ENCODE results near the gene DMC1.

DMC1 gene

DNA sequence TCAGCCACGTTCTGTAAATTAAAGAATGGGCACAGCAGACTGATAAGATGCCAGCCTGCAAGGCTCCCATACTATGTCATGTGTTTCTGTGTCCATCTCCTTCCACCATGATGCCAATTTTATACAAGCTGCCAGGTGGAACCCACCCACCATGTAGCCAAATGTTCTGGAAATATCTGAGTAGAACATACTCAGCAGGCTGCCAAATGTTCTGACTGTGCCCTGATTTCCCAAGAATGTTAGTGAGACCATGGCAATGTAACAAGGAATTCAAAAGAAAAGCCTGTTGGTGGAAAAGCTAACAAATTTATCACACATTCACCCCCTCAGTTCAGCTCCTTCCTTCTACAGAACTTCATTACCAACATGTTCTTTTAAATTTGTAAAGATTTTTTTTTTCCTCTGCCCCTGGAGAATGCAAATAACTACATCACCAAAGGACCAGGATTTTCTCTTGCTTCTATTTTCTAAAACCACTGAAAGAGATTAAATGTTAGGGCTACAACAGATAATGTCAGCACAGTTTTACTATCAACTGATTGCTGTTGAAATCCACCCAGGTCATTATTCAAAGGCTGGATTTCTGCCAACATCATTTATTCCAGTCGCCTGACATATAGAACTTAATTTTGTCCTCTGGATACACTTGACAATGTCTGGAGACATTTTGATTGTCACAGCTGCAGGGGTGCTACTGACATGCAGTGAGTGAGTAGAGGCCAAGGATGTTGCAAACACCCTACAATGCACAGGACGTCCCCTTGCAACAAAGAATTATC, 3.1 kb downstream of the DMC1 start:
- no peak for DNase-seq (ENCODE audit: extremely low read depth, low read depth)
- H3K4me3 ChIP-seq (replicated peaks; ENCODE audit: low read depth, low read length): no peak overlapping the region
- TF ChIP-seq, protein P1, sequence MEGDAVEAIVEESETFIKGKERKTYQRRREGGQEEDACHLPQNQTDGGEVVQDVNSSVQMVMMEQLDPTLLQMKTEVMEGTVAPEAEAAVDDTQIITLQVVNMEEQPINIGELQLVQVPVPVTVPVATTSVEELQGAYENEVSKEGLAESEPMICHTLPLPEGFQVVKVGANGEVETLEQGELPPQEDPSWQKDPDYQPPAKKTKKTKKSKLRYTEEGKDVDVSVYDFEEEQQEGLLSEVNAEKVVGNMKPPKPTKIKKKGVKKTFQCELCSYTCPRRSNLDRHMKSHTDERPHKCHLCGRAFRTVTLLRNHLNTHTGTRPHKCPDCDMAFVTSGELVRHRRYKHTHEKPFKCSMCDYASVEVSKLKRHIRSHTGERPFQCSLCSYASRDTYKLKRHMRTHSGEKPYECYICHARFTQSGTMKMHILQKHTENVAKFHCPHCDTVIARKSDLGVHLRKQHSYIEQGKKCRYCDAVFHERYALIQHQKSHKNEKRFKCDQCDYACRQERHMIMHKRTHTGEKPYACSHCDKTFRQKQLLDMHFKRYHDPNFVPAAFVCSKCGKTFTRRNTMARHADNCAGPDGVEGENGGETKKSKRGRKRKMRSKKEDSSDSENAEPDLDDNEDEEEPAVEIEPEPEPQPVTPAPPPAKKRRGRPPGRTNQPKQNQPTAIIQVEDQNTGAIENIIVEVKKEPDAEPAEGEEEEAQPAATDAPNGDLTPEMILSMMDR (IDR thresholded peaks at IDR 0.05; ENCODE audit: low read depth, low read length, missing control alignments): no peak

DNA sequence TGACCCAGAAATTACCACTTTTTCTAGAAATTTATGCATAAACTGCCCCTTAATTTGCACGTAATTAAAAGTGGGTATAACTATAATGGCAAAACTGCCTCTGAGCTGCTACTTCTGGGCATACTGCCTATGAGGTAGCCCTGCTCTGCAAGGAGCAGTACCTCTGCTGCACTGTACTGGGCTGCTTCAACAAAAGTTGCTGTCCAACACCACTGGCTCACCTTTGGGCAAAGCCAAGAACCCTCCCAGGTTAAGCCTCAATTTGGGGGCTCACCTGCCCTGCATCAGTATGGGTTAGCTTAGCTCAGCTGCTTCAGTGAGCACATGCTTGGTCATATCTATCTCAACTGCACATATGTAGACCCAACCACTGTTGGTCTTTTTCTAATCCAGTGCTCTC, 4.5 kb downstream of the DMC1 start:
- TF ChIP-seq, protein P1 (IDR thresholded peaks at IDR 0.05; ENCODE audit: low read depth, low read length, missing control alignments): no peak
- no peak for DNase-seq (ENCODE audit: extremely low read depth, low read depth)
- H3K4me3 ChIP-seq (replicated peaks; ENCODE audit: low read depth, low read length): no peak overlapping the region

DNA sequence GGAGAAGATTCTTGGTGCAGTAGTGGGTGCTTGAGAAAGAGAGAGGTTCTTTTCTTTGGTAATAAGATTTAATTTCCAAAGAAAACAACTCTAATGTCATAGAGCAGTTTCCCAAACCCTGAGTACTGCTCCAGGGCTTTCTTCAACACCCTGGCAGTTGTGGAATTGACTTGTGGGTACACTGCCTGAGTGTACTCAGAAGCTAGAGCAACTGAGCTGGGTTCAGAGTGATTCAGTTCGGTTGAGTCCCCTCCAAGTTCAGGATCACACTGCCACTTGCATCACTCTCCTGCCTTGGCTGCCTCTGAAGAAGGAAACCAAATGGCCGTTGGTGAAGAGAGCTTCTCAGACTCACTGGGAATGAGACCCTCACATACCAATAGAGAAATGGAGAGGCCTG, 5.3 kb downstream of the DMC1 start:
- TF ChIP-seq, protein P1 (IDR thresholded peaks at IDR 0.05; ENCODE audit: low read depth, low read length, missing control alignments): no peak
- H3K4me3 ChIP-seq (replicated peaks; ENCODE audit: low read depth, low read length): no peak overlapping the region
- DNase-seq (ENCODE audit: extremely low read depth, low read depth): no peak

DNA sequence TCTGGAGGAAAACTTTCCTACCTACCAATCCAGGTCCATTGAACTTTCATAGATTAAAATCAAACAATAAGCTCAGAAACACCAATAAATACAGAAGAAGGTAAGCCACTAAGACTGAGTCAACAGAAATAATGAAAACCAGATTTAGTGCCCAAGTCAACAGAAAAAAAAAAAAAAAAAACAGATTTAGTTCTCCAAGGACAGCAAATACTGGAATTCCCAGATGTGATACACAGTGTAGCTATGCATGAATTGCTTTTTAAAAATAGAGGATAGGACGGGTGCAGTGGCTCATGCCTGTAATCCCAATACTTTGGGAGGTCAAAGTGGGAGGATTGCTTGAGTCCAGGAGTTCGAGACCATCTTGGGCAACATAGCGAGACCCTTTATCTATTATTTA, 15.7 kb downstream of the DMC1 start:
- TF ChIP-seq, protein P1 (IDR thresholded peaks at IDR 0.05; ENCODE audit: low read depth, low read length, missing control alignments): no peak
- DNase-seq (ENCODE audit: extremely low read depth, low read depth): peak; percentile 75
- H3K4me3 ChIP-seq (replicated peaks; ENCODE audit: low read depth, low read length): no peak overlapping the region

DNA sequence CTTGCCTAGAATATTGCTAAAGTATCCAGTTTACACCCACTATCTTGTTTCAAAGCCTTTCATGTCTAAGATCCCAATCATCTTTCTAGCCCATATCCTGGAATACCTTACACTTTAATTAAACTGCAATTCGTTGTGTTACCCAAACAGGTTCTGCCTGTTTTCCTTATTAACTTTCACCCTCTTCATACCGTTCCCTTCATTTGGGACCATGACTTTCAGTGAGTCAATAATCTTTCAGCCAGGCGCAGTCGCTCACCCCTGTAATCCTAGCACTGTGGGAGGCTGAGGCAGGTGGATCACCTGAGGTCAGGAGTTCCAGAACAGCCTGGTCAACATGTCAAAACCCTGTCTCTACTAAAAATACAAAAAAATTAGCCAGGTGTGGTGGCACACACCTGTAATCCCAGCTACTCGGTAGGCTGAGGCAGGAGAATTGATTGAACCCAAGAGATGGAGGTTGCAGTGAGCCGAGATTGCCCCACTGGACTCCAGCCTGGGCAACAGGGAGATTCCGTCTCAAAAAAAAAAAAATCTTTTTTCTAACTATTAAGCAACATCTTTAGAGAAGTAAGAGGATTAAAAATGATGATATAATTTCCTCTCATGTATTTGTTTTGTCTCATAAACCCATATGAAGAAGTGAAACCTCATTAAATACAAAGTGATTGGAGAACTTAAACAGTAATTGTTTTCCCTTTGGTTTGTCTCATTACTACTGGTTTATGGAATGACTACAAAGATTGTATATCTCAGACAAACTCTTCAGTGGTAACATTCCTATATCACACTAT, 20.7 kb downstream of the DMC1 start:
- TF ChIP-seq, protein P1 (IDR thresholded peaks at IDR 0.05; ENCODE audit: low read depth, low read length, missing control alignments): no peak
- DNase-seq (ENCODE audit: extremely low read depth, low read depth): no peak
- no peak overlapping the region for H3K4me3 ChIP-seq (replicated peaks; ENCODE audit: low read depth, low read length)

DNA sequence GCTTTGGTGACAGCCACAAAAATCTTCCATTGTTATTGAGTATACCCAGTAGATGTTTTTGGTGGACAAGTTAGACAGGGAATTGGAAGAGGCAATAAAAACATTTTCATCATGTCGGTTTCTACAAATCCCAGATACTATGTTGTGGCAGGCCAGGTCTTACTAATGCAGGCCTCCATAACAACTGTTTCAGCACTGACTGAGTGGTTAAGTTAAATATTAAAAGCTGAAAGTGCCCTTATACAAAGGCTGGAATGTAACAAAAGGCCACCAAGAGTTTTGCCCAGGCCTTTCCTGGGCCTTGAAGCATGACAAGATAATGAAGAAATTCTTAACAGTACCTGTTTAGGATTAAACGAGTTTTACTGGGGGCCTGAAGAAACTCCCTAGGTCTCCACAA, 29.3 kb downstream of the DMC1 start:
- TF ChIP-seq, protein P1 (IDR thresholded peaks at IDR 0.05; ENCODE audit: low read depth, low read length, missing control alignments): no peak
- no peak overlapping the region for H3K4me3 ChIP-seq (replicated peaks; ENCODE audit: low read depth, low read length)
- DNase-seq (ENCODE audit: extremely low read depth, low read depth): no peak
